Liver (tissue), 3 donors: ENCODE results near the gene OPTC.

Source experiments
- ATF3 ChIP-seq: IDR thresholded peaks from 2 replicates; pipeline ENCODE4 v1.6.1; 2016; ENCODE audit warnings: antibody characterized with exemption
- CTCF ChIP-seq: fragments of 150-350 bp; IDR thresholded peaks from 2 replicates; pipeline ENCODE4 v1.5.1; 2017; ENCODE audit warnings: improper control_type of control experiment, low read depth, low read length; ENCODE audit not compliant: missing input control
- FOXA1 ChIP-seq: IDR thresholded peaks from 2 replicates; pipeline ENCODE4 v1.6.1; 2016; ENCODE audit warnings: antibody characterized with exemption
- donor health status: healthy.
- donor health status: healthy.

- TF ChIP-seq ATF3 (no peak), CTCF (no peak), FOXA1 (no peak)
These were observed 34.2 kb upstream of the OPTC start for GRCh38 chr1:203459671-203460201.
